ENCODE results near the gene NCOA1. TPM values are rescaled to one million over a fixed set of nuclear protein-coding genes. Genes with fewer than 3 reads are reported as not detected.
"Not testable (repeated sequence)": the region's sequence is repeated elsewhere in the genome, so short reads cannot be mapped to it uniquely, and the experiment has no call there.

NCOA1 gene
- total and polyA plus RNA-seq, 3 donors from 2014 or later, result 52.3 to 124 (median 109) TPM

DNA sequence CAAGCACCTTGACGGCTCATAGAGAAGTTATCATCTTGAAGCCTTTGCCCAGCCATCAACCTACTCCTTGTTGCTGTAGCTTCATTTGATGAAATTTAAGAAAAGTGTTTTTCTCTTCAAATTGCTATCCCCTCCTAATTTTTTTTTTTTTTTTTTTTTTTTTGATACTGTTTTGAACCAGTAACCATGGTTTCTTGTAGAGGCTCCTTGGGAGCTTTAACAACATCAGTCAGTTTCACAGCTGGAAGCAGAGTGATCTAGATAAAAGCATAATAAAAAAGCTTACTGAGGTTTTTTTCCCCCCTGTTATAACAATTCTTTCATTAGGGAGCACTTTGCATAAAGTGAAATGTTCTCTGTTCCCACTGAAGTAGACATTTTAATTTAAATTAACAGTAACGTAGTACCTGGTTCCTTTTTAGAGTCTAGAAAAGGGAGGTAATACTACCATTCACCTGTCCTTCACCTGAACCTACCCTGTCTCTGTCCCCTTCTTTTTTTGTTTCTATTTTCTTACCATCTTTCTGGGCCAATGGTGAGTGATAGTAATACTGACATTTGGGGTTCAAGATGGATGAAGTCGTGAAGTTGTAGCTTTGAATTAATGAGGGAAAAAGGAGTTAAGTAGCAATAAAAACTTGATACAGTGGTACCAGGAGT, 101.5 kb downstream of the NCOA1 start:
- intact Hi-C loops (cut with DNase I; ENCODE audit: low total_unique reads), result no loop called here
- no peak for DNase-seq
- TF ChIP-seq, protein P1, sequence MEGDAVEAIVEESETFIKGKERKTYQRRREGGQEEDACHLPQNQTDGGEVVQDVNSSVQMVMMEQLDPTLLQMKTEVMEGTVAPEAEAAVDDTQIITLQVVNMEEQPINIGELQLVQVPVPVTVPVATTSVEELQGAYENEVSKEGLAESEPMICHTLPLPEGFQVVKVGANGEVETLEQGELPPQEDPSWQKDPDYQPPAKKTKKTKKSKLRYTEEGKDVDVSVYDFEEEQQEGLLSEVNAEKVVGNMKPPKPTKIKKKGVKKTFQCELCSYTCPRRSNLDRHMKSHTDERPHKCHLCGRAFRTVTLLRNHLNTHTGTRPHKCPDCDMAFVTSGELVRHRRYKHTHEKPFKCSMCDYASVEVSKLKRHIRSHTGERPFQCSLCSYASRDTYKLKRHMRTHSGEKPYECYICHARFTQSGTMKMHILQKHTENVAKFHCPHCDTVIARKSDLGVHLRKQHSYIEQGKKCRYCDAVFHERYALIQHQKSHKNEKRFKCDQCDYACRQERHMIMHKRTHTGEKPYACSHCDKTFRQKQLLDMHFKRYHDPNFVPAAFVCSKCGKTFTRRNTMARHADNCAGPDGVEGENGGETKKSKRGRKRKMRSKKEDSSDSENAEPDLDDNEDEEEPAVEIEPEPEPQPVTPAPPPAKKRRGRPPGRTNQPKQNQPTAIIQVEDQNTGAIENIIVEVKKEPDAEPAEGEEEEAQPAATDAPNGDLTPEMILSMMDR (IDR thresholded peaks at IDR 0.05), result no peak
- TF ChIP-seq POLR2A (IDR thresholded peaks at IDR 0.05), result no peak
- H3K27ac ChIP-seq, result no peak overlapping the region
- no peaks in the 10 kb centered on the region for H3K27me3 ChIP-seq
- H3K4me3 ChIP-seq, result no peak overlapping the region
- H3K36me3 ChIP-seq (ENCODE audit: low read depth, missing control alignments), result no peaks in the 10 kb centered on the region
- 69 to 84% methylated on average over 3 of the region's 3 CpGs for WGBS, 2 donors
- no peaks in the 10 kb centered on the region for H3K4me1 ChIP-seq
- H3K9me3 ChIP-seq, result no peaks in the 10 kb centered on the region

GRCh38 chr2:24594283-24594682, 103.2 kb downstream of the NCOA1 start:
- H3K27me3 ChIP-seq, result no peaks in the 10 kb centered on the region
- H3K36me3 ChIP-seq (ENCODE audit: low read depth, missing control alignments), result no peaks in the 10 kb centered on the region
- WGBS, 2 donors, result 74 to 75% methylated on average over 2 of the region's 2 CpGs
- TF ChIP-seq, protein P1 (IDR thresholded peaks at IDR 0.05), result no peak
- no peak for TF ChIP-seq POLR2A (IDR thresholded peaks at IDR 0.05)
- no peak overlapping the region for H3K27ac ChIP-seq
- no peaks in the 10 kb centered on the region for H3K9me3 ChIP-seq
- intact Hi-C loops (cut with DNase I; ENCODE audit: low total_unique reads), result no loop called here
- no peak for DNase-seq
- no peaks in the 10 kb centered on the region for H3K4me1 ChIP-seq
- no peak overlapping the region for H3K4me3 ChIP-seq

GRCh38 chr2:24597181-24597870, 106.3 kb downstream of the NCOA1 start:
- TF ChIP-seq, protein P1 (IDR thresholded peaks at IDR 0.05), result no peak
- no peak for TF ChIP-seq POLR2A (IDR thresholded peaks at IDR 0.05)
- H3K27me3 ChIP-seq, result no peaks in the 10 kb centered on the region
- H3K4me1 ChIP-seq, result no peaks in the 10 kb centered on the region
- H3K4me3 ChIP-seq, result no peak overlapping the region
- H3K36me3 ChIP-seq (ENCODE audit: low read depth, missing control alignments), result no peaks in the 10 kb centered on the region
- no peak for DNase-seq
- no peak overlapping the region for H3K27ac ChIP-seq
- no peaks in the 10 kb centered on the region for H3K9me3 ChIP-seq
- intact Hi-C loops (cut with DNase I; ENCODE audit: low total_unique reads), result no loop called here
- WGBS, 2 donors, result 86 to 92% methylated on average over 2 of the region's 2 CpGs

GRCh38 chr2:24600140-24600539, 109.1 kb downstream of the NCOA1 start:
- WGBS, 2 donors, result 98% methylated on average over 6 of the region's 6 CpGs
- DNase-seq; H3K4me3 ChIP-seq; H3K9me3 ChIP-seq; intact Hi-C loops (cut with DNase I; ENCODE audit: low total_unique reads); H3K36me3 ChIP-seq (ENCODE audit: low read depth, missing control alignments); H3K27me3 ChIP-seq; H3K27ac ChIP-seq; H3K4me1 ChIP-seq: not testable (repeated sequence)

GRCh38 chr2:24611631-24612030, 120.6 kb downstream of the NCOA1 start:
- intact Hi-C loops (cut with DNase I; ENCODE audit: low total_unique reads), result no loop called here
- Histone ChIP-seq H3K9me3 (no peaks in the 10 kb centered on the region), H3K4me3 (no peak overlapping the region), H3K27me3 (no peaks in the 10 kb centered on the region), H3K27ac (no peak overlapping the region), H3K36me3 (ENCODE audit: low read depth, missing control alignments) (no peaks in the 10 kb centered on the region), H3K4me1 (no peaks in the 10 kb centered on the region)
- no peak for TF ChIP-seq POLR2A (IDR thresholded peaks at IDR 0.05)
- TF ChIP-seq, protein P1 (IDR thresholded peaks at IDR 0.05), result no peak
- WGBS, 2 donors, result 91 to 94% methylated on average over 3 of the region's 3 CpGs
- DNase-seq, result no peak

All from testis (tissue), 3 donors.